Measurements from ENCODE around the gene ERRFI1.

ERRFI1 gene

DNA sequence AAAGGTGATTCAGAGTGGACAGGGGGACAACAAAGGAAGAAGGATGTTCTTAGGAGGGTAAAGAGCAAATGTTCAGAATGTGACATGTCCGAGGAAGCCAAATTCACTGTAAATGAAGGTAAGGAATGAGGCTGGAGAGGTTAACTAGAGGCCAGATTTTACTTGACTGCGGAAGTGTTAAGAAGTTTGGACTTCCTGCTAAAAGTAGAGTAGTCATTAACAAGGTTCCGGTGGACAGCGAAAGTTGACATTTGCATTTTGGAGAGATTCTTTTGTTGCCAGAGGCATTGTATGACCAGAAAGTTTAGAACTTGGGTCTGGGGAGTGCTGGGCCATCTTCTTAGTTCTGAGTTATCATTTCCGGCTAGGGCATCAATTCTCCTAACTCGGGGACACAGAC is 7.2 kb upstream of the ERRFI1 start:
- Histone ChIP-seq H3K4me2 (ENCODE audit: low read length) (no peak overlapping the region), H3K9me3 (ENCODE audit: control insufficient read depth, low read length) (no peaks in the 10 kb centered on the region), H3K36me3 (ENCODE audit: control insufficient read depth, insufficient read depth, low read length) (no peaks in the 10 kb centered on the region), H3K79me2 (no peaks in the 10 kb centered on the region), H3K4me1 (peaks cover under 1% of the 10 kb centered on the region), H3K4me3 (ENCODE audit: low read depth, low read length) (no peak overlapping the region), H2AFZ (no peak overlapping the region), H3K27ac (no peak overlapping the region), H3K9ac (no peak overlapping the region), H3K27me3 (ENCODE audit: control insufficient read depth, insufficient read depth, low read length) (no peaks in the 10 kb centered on the region)
- TF ChIP-seq, protein P1, sequence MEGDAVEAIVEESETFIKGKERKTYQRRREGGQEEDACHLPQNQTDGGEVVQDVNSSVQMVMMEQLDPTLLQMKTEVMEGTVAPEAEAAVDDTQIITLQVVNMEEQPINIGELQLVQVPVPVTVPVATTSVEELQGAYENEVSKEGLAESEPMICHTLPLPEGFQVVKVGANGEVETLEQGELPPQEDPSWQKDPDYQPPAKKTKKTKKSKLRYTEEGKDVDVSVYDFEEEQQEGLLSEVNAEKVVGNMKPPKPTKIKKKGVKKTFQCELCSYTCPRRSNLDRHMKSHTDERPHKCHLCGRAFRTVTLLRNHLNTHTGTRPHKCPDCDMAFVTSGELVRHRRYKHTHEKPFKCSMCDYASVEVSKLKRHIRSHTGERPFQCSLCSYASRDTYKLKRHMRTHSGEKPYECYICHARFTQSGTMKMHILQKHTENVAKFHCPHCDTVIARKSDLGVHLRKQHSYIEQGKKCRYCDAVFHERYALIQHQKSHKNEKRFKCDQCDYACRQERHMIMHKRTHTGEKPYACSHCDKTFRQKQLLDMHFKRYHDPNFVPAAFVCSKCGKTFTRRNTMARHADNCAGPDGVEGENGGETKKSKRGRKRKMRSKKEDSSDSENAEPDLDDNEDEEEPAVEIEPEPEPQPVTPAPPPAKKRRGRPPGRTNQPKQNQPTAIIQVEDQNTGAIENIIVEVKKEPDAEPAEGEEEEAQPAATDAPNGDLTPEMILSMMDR (IDR thresholded peaks at IDR 0.05), result no peak

DNA sequence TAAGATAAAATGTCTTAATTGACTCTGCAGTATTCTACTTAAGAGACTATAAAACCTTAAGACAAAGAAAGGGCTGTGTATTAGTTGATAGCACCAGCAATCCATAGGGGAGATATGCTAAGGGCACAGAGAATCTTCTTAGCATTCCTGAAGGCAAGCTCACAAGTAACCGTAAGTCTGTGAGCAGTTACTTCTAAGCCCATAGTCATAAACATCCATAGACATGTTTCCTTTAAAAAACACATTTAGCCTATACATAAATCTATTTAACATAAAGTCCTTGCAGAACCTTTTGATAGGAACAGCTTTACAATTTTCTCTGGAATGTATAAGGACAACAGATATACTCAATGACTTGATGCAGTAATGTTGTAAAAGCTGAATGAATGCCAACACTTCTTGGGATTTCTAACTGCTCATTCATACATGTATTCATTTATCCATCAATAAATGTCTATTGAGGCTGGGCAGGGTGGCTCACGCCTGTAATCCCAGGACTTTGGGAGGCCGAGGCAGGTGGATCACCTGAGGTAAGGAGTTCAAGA is 6.3 kb upstream of the ERRFI1 start:
- H3K36me3 ChIP-seq (ENCODE audit: control insufficient read depth, insufficient read depth, low read length), result no peaks in the 10 kb centered on the region
- no peak overlapping the region for H3K4me2 ChIP-seq (ENCODE audit: low read length)
- H3K27ac ChIP-seq, result no peak overlapping the region
- H3K9ac ChIP-seq, result no peak overlapping the region
- peaks cover 6% of the 10 kb centered on the region for H3K4me1 ChIP-seq
- H3K9me3 ChIP-seq (ENCODE audit: control insufficient read depth, low read length), result no peaks in the 10 kb centered on the region
- H3K79me2 ChIP-seq, result no peaks in the 10 kb centered on the region
- H3K4me3 ChIP-seq (ENCODE audit: low read depth, low read length), result no peak overlapping the region
- no peaks in the 10 kb centered on the region for H3K27me3 ChIP-seq (ENCODE audit: control insufficient read depth, insufficient read depth, low read length)
- no peak overlapping the region for H2AFZ ChIP-seq
- TF ChIP-seq, protein P1 (IDR thresholded peaks at IDR 0.05), result no peak

DNA sequence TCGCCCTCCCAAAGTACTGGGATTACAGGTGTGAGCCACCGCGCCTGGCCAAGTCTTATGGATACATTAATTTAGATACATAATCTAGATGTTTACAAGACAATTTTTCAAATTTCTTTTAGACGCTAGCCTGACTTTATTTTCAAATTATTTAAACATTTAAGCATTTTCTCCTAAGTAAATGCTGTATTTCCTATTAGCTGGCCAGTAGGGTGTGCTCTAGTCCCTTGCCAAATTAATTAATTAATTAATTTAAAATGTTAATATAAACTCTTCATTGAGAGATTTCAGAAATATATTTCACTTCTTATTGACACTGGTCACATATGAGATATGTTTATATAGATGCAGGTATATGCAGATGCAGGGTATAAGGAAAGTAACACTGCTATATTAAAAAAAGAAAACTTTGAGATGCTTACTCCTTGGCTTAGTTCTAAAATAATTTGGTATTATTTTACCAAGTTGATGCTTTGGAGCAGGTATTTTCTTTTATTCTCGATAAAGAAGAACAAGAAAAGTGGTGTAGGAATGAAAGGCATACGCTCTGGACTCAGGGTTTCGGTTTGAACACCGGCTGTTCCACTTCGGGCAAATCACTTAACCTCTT is 5.2 kb upstream of the ERRFI1 start:
- Histone ChIP-seq H3K4me2 (ENCODE audit: low read length) (no peak overlapping the region), H3K9ac (no peak overlapping the region), H3K27me3 (ENCODE audit: control insufficient read depth, insufficient read depth, low read length) (no peaks in the 10 kb centered on the region), H3K4me3 (ENCODE audit: low read depth, low read length) (no peak overlapping the region), H3K36me3 (ENCODE audit: control insufficient read depth, insufficient read depth, low read length) (no peaks in the 10 kb centered on the region), H3K9me3 (ENCODE audit: control insufficient read depth, low read length) (no peaks in the 10 kb centered on the region), H2AFZ (no peak overlapping the region), H3K27ac (no peak overlapping the region), H3K4me1 (peaks cover 6% of the 10 kb centered on the region), H3K79me2 (no peaks in the 10 kb centered on the region)
- TF ChIP-seq, protein P1 (IDR thresholded peaks at IDR 0.05), result peak; percentile 66

DNA sequence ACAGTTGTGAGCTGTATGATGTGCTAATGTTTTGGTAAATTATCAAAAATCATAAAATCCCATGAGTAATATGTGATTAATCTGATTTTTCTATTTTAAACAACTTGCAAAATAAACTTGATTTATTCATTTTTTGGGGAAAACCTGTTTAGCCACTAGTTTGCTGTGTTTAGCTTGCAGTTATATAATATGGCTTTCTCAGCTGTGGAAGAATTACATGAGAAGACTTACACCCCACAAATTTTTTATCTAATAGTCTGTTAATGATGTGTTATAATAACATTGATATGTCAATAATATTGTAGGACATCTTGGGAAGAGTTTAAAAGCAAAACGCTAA is 2.4 kb upstream of the ERRFI1 start:
- Histone ChIP-seq H3K4me1 (peaks cover 6% of the 10 kb centered on the region), H3K36me3 (ENCODE audit: control insufficient read depth, insufficient read depth, low read length) (no peaks in the 10 kb centered on the region), H3K79me2 (no peaks in the 10 kb centered on the region), H2AFZ (no peak overlapping the region), H3K27ac (peak overlapping the region; percentile 39), H3K9me3 (ENCODE audit: control insufficient read depth, low read length) (no peaks in the 10 kb centered on the region), H3K9ac (no peak overlapping the region), H3K27me3 (ENCODE audit: control insufficient read depth, insufficient read depth, low read length) (no peaks in the 10 kb centered on the region), H3K4me2 (ENCODE audit: low read length) (peak overlapping the region; percentile 6), H3K4me3 (ENCODE audit: low read depth, low read length) (no peak overlapping the region)
- TF ChIP-seq, protein P1 (IDR thresholded peaks at IDR 0.05), result no peak
